Ascending aorta (tissue), 2 donors: ENCODE results near the gene ZNF697. TPM values are rescaled to one million over a fixed set of nuclear protein-coding genes. Genes with fewer than 3 reads are reported as not detected.

Source experiments
- DNase-seq, 2 donors: peaks; one replicate each; pipeline ENCODE4 v3.0.0-alpha.2; 2019; ENCODE audit warnings: low spot score in 2 of 2
- H3K27ac ChIP-seq, 2 donors: fragments of 200-600 bp; sonication (generic); one replicate each; pipeline ENCODE4 v1.5.1; 2016 to 2017; ENCODE audit warnings: mild to moderate bottlenecking in 1 of 2
- H3K27me3 ChIP-seq: fragments of 200-600 bp; sonication (generic); one replicate; pipeline ENCODE4 v1.5.1; 2017
- H3K36me3 ChIP-seq, 2 donors: fragments of 200-600 bp; sonication (generic); one replicate each; pipeline ENCODE4 v1.5.1; 2016
- H3K4me1 ChIP-seq, 2 donors: fragments of 200-600 bp; sonication (generic); one replicate each; pipeline ENCODE4 v1.5.1; 2016 to 2017; ENCODE audit warnings: mild to moderate bottlenecking in 1 of 2
- H3K4me3 ChIP-seq, 2 donors: fragments of 200-600 bp; sonication (generic); one replicate each; pipeline ENCODE4 v1.5.1; 2016 to 2017; ENCODE audit warnings: mild to moderate bottlenecking in 1 of 2
- H3K9me3 ChIP-seq, 2 donors: fragments of 200-600 bp; sonication (generic); one replicate each; pipeline ENCODE4 v1.5.1; 2016
- intact Hi-C: fragments of 100-400 bp; cut with DNase I; formaldehyde crosslinking; loops from one replicate; pipeline ENCODE4 v1.15.1; 2023
- total RNA-seq: library from RNA; depleted of rRNA; stranded (reverse); fragments of >200 nt; gene quantifications from one replicate; pipeline ENCODE4 v1.1.0, GENCODE V29; 2016
- TF ChIP-seq, protein P1 (sequence below), 3 experiments: fragments of 200-600 bp in 2 of 3; fragments of 450-650 bp in 1 of 3; sonication (generic) in 2 of 3; IDR thresholded peaks; one replicate each; pipeline ENCODE4 v1.5.1; 2016 to 2019; ENCODE audit warnings: antibody characterized with exemption in 3 of 3, mild to moderate bottlenecking in 1 of 3, moderate library complexity in 1 of 3

The ZNF697 gene
- total RNA-seq, 1 donor from 2014 or later = 0.11 TPM

DNA sequence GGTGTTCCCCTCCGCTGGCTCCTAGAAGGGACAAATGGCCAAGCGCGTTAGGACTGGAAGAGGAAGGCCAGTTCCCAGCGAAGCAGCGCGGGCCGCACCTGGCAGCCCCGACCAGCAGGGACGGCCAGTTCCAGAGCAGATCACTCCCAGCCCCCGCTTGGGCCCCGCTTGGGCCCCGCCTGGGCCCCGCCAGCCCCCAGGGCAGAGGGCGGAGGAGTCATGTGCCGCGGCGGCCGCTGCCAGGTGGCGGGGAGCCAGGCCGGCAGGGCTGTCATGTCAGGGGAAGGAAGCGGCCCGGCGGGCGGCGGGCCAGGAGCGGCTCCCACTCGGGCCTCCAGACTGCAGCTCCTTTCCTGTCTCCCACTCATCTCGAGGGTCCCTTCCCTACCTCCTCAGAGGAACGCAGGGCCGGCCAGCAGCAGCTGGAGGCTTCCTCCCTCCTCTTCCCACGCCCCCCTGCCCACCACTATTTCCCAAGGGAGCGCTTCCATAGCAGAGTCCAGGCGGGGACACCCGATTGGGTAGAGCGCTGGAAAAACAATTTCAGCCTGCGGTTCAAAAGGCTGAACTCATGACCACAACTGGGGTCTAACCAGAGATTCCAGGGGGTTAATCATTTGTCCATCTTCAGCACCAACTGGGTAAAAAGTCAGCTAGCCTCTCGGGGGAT lies 16.5 kb downstream of the ZNF697 start:
- peak; percentile 28 to 88 for DNase-seq
- Histone ChIP-seq H3K36me3 (no peaks in the 10 kb centered on the region), H3K27ac (peak overlapping the region; percentile 63 to 84), H3K4me3 (peak overlapping the region; percentile 50 to 65), H3K4me1 (peaks cover 14 to 20% of the 10 kb centered on the region in 2 donors), H3K27me3 (no peaks in the 10 kb centered on the region), H3K9me3 (no peaks in the 10 kb centered on the region)
- TF ChIP-seq, protein P1, sequence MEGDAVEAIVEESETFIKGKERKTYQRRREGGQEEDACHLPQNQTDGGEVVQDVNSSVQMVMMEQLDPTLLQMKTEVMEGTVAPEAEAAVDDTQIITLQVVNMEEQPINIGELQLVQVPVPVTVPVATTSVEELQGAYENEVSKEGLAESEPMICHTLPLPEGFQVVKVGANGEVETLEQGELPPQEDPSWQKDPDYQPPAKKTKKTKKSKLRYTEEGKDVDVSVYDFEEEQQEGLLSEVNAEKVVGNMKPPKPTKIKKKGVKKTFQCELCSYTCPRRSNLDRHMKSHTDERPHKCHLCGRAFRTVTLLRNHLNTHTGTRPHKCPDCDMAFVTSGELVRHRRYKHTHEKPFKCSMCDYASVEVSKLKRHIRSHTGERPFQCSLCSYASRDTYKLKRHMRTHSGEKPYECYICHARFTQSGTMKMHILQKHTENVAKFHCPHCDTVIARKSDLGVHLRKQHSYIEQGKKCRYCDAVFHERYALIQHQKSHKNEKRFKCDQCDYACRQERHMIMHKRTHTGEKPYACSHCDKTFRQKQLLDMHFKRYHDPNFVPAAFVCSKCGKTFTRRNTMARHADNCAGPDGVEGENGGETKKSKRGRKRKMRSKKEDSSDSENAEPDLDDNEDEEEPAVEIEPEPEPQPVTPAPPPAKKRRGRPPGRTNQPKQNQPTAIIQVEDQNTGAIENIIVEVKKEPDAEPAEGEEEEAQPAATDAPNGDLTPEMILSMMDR (IDR thresholded peaks at IDR 0.05) = no peak
- intact Hi-C loops = loop anchor here (1.0 to 5.0 kb wide), 2 partner anchors 17 to 81 kb away; partner anchors contain the start of genes PHGDH and ZNF697

DNA sequence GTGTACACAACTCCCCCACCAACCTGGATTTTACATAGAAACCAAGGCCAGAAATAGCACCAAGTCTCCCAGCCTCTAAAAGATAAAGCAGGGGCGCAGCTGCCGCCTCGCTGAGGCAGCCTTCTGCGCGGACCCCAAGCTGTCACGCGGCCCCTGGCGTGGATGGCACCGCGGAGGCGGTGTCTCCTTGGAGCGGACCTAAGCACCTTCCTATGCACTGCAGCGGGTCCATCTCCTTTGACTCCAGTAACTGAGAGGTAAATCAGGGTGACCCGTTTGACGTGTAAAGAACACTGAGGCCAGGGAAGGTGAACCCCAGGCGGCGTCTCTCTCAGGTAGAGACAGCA lies 17.0 kb downstream of the ZNF697 start:
- intact Hi-C loops = loop anchor here (1.0 to 5.0 kb wide), 2 partner anchors 17 to 81 kb away; partner anchors contain the start of genes PHGDH and ZNF697
- peaks cover 19 to 20% of the 10 kb centered on the region in 2 donors for H3K4me1 ChIP-seq
- H3K27ac ChIP-seq = peak overlapping the region; percentile 63 to 84

DNA sequence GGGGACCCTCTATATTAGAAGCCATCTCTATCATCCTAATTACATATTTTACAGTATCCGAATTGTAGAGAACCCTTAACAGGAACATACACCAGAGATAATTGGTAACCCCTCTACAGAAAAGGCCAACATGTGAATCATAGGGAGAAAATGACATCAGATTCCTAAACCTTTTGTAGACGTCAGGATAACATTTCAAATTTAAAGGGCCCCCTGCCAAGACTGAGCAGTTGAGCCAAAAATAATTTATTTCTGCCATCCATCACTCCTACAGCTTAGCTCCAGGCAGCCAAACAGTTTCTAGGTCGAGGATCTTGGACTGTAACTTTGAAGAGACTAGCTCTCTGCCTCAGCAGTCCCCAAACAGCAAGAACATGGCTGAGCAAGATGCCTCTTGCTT lies 21.2 kb downstream of the ZNF697 start:
- DNase-seq = peak in 1 of 2 donors; percentile 82
- TF ChIP-seq, protein P1 (IDR thresholded peaks at IDR 0.05) = no peak
- Histone ChIP-seq H3K27me3 (no peaks in the 10 kb centered on the region), H3K36me3 (peaks cover 4 to 18% of the 10 kb centered on the region in 2 donors), H3K9me3 (no peaks in the 10 kb centered on the region), H3K4me1 (peaks cover 15 to 16% of the 10 kb centered on the region in 2 donors), H3K4me3 (no peak overlapping the region), H3K27ac (peak overlapping the region; percentile 66 to 72)
- intact Hi-C loops = no loop called here

More for the DNA sequence above, 17.0 kb downstream of the ZNF697 start:
- Histone ChIP-seq H3K36me3 (no peaks in the 10 kb centered on the region), H3K9me3 (no peaks in the 10 kb centered on the region), H3K27me3 (no peaks in the 10 kb centered on the region), H3K4me3 (peak overlapping the region; percentile 50 to 65)
- TF ChIP-seq, protein P1 (IDR thresholded peaks at IDR 0.05) = no peak
- no peak for DNase-seq

DNA sequence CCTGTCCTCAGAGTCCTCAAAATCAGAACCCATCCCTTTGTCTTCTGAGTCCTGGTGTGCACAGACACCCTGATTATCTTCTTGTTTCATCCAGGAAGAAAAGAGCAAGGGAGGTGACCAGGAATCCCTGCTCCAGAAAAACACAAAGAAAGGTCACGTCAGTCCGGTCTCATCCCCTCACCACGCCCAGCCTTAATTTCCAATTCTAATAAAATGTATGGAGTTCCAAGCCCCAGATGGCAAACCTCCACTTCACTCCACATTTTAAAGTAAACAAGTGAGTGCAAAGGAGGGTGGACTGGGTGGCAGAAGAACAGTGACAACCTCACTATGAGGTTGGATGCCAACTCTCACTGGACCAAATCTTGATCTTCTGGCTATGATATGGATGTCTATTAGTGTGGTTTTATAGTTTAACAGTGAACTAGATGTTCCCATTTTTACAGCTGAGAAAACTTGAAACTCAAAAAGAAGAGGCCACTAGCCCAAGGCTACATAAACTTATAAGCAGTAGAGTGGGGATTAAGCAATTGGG lies 22.0 kb downstream of the ZNF697 start:
- DNase-seq = no peak
- H3K9me3 ChIP-seq = no peaks in the 10 kb centered on the region
- intact Hi-C loops = no loop called here
- peak overlapping the region; percentile 58 to 66 for H3K27ac ChIP-seq
- peaks cover 8 to 12% of the 10 kb centered on the region in 2 donors for H3K4me1 ChIP-seq
- peaks cover 4 to 18% of the 10 kb centered on the region in 2 donors for H3K36me3 ChIP-seq
- TF ChIP-seq, protein P1 (IDR thresholded peaks at IDR 0.05) = no peak
- no peaks in the 10 kb centered on the region for H3K27me3 ChIP-seq
- H3K4me3 ChIP-seq = no peak overlapping the region

DNA sequence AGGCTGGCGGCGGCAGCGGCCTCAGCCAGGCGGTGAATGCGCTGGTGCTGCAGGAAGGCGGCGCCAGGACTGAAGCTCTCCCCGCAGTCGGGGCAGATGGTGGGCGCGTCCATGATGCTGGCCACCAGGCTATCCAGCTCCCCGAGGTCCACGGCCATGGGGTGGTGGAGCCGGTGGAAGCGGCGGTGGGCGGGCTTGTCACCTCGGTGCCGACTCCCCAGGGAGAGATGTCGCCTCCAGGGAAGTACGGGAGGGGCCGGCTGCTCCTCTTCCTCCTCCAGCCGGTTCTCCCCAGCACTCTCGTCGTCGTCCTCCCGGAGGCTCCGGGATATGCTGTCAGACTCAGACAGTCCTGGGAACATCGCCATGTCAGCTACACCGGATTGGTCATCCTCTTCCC lies 24.4 kb downstream of the ZNF697 start:
- Histone ChIP-seq H3K4me3 (no peak overlapping the region), H3K27me3 (no peaks in the 10 kb centered on the region), H3K27ac (no peak overlapping the region), H3K9me3 (no peaks in the 10 kb centered on the region), H3K4me1 (peaks cover 6 to 9% of the 10 kb centered on the region in 2 donors), H3K36me3 (peaks cover 4 to 18% of the 10 kb centered on the region in 2 donors)
- TF ChIP-seq, protein P1 (IDR thresholded peaks at IDR 0.05) = no peak
- no peak for DNase-seq
- intact Hi-C loops = no loop called here
